Measurements from ENCODE around the gene SH3BP1.

GRCh38 chr22:37618072-37618656 is 21.3 kb upstream of the SH3BP1 start:
- TF ChIP-seq GATA2 (IDR thresholded peaks at IDR 0.05; ENCODE audit: low read depth, low read length) (no peak), GATA3 (IDR thresholded peaks at IDR 0.05; ENCODE audit: low read depth, low read length) (no peak)
